Smooth muscle cell (in vitro differentiated cells): Measurements from ENCODE around the gene DHRS3. TPM values are rescaled to one million over a fixed set of nuclear protein-coding genes. Genes with fewer than 3 reads are reported as not detected.

Source experiments
- DNase-seq: peaks from one replicate; lab custom pipeline; 2025; ENCODE audit not compliant: unreplicated experiment; lab: John Stamatoyannopoulos, UW
- H2AFZ ChIP-seq: fragments of 200-600 bp; sonication (generic); 2 replicates; pipeline ENCODE4 v1.6.0; 2016; ENCODE audit warnings: antibody characterized with exemption, low read depth, mild to moderate bottlenecking
- H3F3A ChIP-seq: fragments of 200-600 bp; sonication (generic); 2 replicates; pipeline ENCODE4 v1.6.0; 2017; ENCODE audit warnings: antibody characterized with exemption, low read depth
- H3K27ac ChIP-seq: fragments of 200-600 bp; sonication (generic); 2 replicates; pipeline ENCODE4 v1.5.1; 2016; ENCODE audit warnings: low read depth, mild to moderate bottlenecking
- H3K27me3 ChIP-seq: fragments of 200-600 bp; sonication (generic); 2 replicates; pipeline ENCODE4 v1.6.1; 2016; ENCODE audit warnings: low read depth, mild to moderate bottlenecking
- H3K36me3 ChIP-seq: fragments of 200-600 bp; sonication (generic); 2 replicates; pipeline ENCODE4 v1.5.1; 2016; ENCODE audit warnings: low read depth
- H3K4me1 ChIP-seq: fragments of 200-600 bp; sonication (generic); 2 replicates; pipeline ENCODE4 v1.5.1; 2016; ENCODE audit warnings: low read depth
- H3K4me2 ChIP-seq: fragments of 200-600 bp; sonication (generic); 2 replicates; pipeline ENCODE4 v1.6.0; 2016; ENCODE audit warnings: mild to moderate bottlenecking
- H3K4me3 ChIP-seq: fragments of 200-600 bp; sonication (generic); 2 replicates; pipeline ENCODE4 v1.5.1; 2016; ENCODE audit warnings: mild to moderate bottlenecking
- H3K79me2 ChIP-seq: fragments of 200-600 bp; sonication (generic); 2 replicates; pipeline ENCODE4 v1.6.0; 2016; ENCODE audit warnings: low read depth, mild to moderate bottlenecking
- H3K9ac ChIP-seq: fragments of 200-600 bp; sonication (generic); 2 replicates; pipeline ENCODE4 v1.6.0; 2016; ENCODE audit warnings: low read depth
- H3K9me3 ChIP-seq: fragments of 200-600 bp; sonication (generic); replicated peaks from 2 replicates; pipeline ENCODE4 v1.5.1; 2016; ENCODE audit warnings: low read depth
- H4K20me1 ChIP-seq: fragments of 200-600 bp; sonication (generic); 2 replicates; pipeline ENCODE4 v1.6.0; 2016; ENCODE audit warnings: low read depth
- CTCF ChIP-seq: fragments of 200-600 bp; sonication (generic); IDR thresholded peaks from 2 replicates; pipeline ENCODE4 v1.5.1; 2017; ENCODE audit warnings: borderline replicate concordance, mild to moderate bottlenecking, antibody characterized with exemption; ENCODE audit not compliant: insufficient read depth, poor library complexity, severe bottlenecking
- WGBS: methylation state at CpG from one replicate; pipeline ENCODE4 v1.1.7; 2016; ENCODE audit warnings: low lambda C conversion rate; 5-methylcytosine and 5-hydroxymethylcytosine counted together
- polyA plus RNA-seq: library from polyadenylated mRNA; unstranded; fragments of >200 nt; fragmentation: Nextera tagmentation; extraction: Ambion mirVana; gene quantifications from 2 replicates; pipeline ENCODE4 v1.2.1, GENCODE V29; 2016
- total RNA-seq: library from RNA; depleted of rRNA; stranded (reverse); fragments of >200 nt; gene quantifications from 2 replicates; pipeline ENCODE4 v1.2.3, GENCODE V29; 2014

Gene DHRS3
- total and polyA plus RNA-seq, 2 experiments from 2014 or later = 0.89 to 2.7 TPM

- Histone ChIP-seq H3K4me1 (peaks cover 7% of the 10 kb centered on the region), H3K4me3 (no peak overlapping the region), H3K27ac (no peak overlapping the region), H3K36me3 (no peaks in the 10 kb centered on the region), H3K79me2 (no peaks in the 10 kb centered on the region), H2AFZ (no peak overlapping the region), H3K27me3 (no peaks in the 10 kb centered on the region), H3K4me2 (no peak overlapping the region), H4K20me1 (no peaks in the 10 kb centered on the region), H3F3A (no peaks in the 10 kb centered on the region), H3K9me3 (peaks cover 4% of the 10 kb centered on the region), H3K9ac (no peak overlapping the region)
- no peak for TF ChIP-seq CTCF
- 86% methylated on average over 7 of the region's 7 CpGs for WGBS
- no peak for DNase-seq
These were observed 56.9 kb downstream of the DHRS3 start for GRCh38 chr1:12561121-12561520.

GRCh38 chr1:12556957-12557935 lies 60.8 kb downstream of the DHRS3 start:
- H3K4me2 ChIP-seq = peak overlapping the region; percentile 34
- H3K27ac ChIP-seq = peak overlapping the region; percentile 16
- no peaks in the 10 kb centered on the region for H3K9me3 ChIP-seq
- no peak for TF ChIP-seq CTCF
- no peaks in the 10 kb centered on the region for H4K20me1 ChIP-seq
- peak overlapping the region; percentile 26 for H2AFZ ChIP-seq
- no peak overlapping the region for H3K9ac ChIP-seq
- 94% methylated on average over 17 of the region's 17 CpGs for WGBS
- H3K27me3 ChIP-seq = no peaks in the 10 kb centered on the region
- no peaks in the 10 kb centered on the region for H3K36me3 ChIP-seq
- H3K79me2 ChIP-seq = no peaks in the 10 kb centered on the region
- H3K4me3 ChIP-seq = no peak overlapping the region
- H3K4me1 ChIP-seq = peaks cover 7% of the 10 kb centered on the region
- H3F3A ChIP-seq = no peaks in the 10 kb centered on the region
- no peak for DNase-seq

GRCh38 chr1:12556368-12556930 lies 61.6 kb downstream of the DHRS3 start:
- peak overlapping the region; percentile 16 for H3K27ac ChIP-seq
- no peak for DNase-seq
- H3K4me2 ChIP-seq = peak overlapping the region; percentile 34
- peaks cover 7% of the 10 kb centered on the region for H3K4me1 ChIP-seq
- H3K9ac ChIP-seq = no peak overlapping the region
- H3K36me3 ChIP-seq = no peaks in the 10 kb centered on the region
- no peaks in the 10 kb centered on the region for H3K9me3 ChIP-seq
- no peaks in the 10 kb centered on the region for H3K79me2 ChIP-seq
- H4K20me1 ChIP-seq = no peaks in the 10 kb centered on the region
- H3K27me3 ChIP-seq = no peaks in the 10 kb centered on the region
- TF ChIP-seq CTCF = no peak
- peak overlapping the region; percentile 26 for H2AFZ ChIP-seq
- WGBS = 39% methylated on average over 9 of the region's 9 CpGs
- no peak overlapping the region for H3K4me3 ChIP-seq
- H3F3A ChIP-seq = no peaks in the 10 kb centered on the region
